H9 (cell line): Measurements from ENCODE around the gene DLX6. TPM values are rescaled to one million over a fixed set of nuclear protein-coding genes. Genes with fewer than 3 reads are reported as not detected.

ENCODE experiments used
- DNase-seq: peaks from one replicate; pipeline ENCODE4 v3.0.0-alpha.2; 2017
- H2AFZ ChIP-seq: one replicate; pipeline ENCODE4 v1.6.1; 2013; ENCODE audit warnings: mild to moderate bottlenecking, low read length, control low read depth, moderate library complexity
- H2AK5ac ChIP-seq: 2 replicates; pipeline ENCODE4 v1.6.1; 2013; ENCODE audit warnings: low read length, control low read depth, mixed read lengths; ENCODE audit not compliant: insufficient read length
- H2BK120ac ChIP-seq: one replicate; pipeline ENCODE4 v1.6.1; 2013; ENCODE audit warnings: low read depth, mild to moderate bottlenecking, low read length, control low read depth, inconsistent platforms; ENCODE audit not compliant: poor library complexity, severe bottlenecking
- H2BK12ac ChIP-seq: 2 replicates; pipeline ENCODE4 v1.6.1; 2013; ENCODE audit warnings: low read length, control low read depth, mixed read lengths, low read depth; ENCODE audit not compliant: insufficient read length
- H2BK15ac ChIP-seq: 2 replicates; pipeline ENCODE4 v1.6.1; 2013; ENCODE audit warnings: low read depth, low read length, control low read depth
- H2BK20ac ChIP-seq: one replicate; pipeline ENCODE4 v1.6.1; 2013; ENCODE audit warnings: low read depth, mild to moderate bottlenecking, low read length, control low read depth, inconsistent platforms; ENCODE audit not compliant: poor library complexity, severe bottlenecking
- H2BK5ac ChIP-seq: 2 replicates; pipeline ENCODE4 v1.6.1; 2013; ENCODE audit warnings: low read length, control low read depth, mixed read lengths; ENCODE audit not compliant: insufficient read length
- H3K14ac ChIP-seq: 2 replicates; pipeline ENCODE4 v1.6.1; 2013; ENCODE audit warnings: low read length, control low read depth; ENCODE audit not compliant: insufficient read depth
- H3K18ac ChIP-seq: 2 replicates; pipeline ENCODE4 v1.6.1; 2013; ENCODE audit warnings: low read depth, mild to moderate bottlenecking, mixed read lengths, low read length, control low read depth; ENCODE audit not compliant: insufficient read length
- H3K23ac ChIP-seq: 2 replicates; pipeline ENCODE4 v1.6.1; 2013; ENCODE audit warnings: low read length, control low read depth, mixed read lengths, low read depth; ENCODE audit not compliant: insufficient read length
- H3K23me2 ChIP-seq: 2 replicates; pipeline ENCODE4 v1.6.1; 2013; ENCODE audit warnings: low read depth, mild to moderate bottlenecking, mixed read lengths, low read length, control low read depth; ENCODE audit not compliant: insufficient read length, poor library complexity, severe bottlenecking
- H3K27ac ChIP-seq: 2 replicates; pipeline ENCODE4 v1.5.1; 2013; ENCODE audit warnings: low read length, control low read depth, mixed read lengths, low read depth; ENCODE audit not compliant: insufficient read length
- H3K27me3 ChIP-seq: 2 replicates; pipeline ENCODE4 v1.6.1; 2013; ENCODE audit warnings: low read length, control low read depth, inconsistent platforms; ENCODE audit not compliant: insufficient read depth
- H3K4ac ChIP-seq: 2 replicates; pipeline ENCODE4 v1.6.1; 2013; ENCODE audit warnings: low read depth, mild to moderate bottlenecking, control low read depth, inconsistent platforms, low read length, moderate library complexity
- H3K4me1 ChIP-seq: 2 replicates; pipeline ENCODE4 v1.6.1; 2013; ENCODE audit warnings: low read length, control low read depth, inconsistent platforms; ENCODE audit not compliant: insufficient read depth
- H3K4me2 ChIP-seq: 2 replicates; pipeline ENCODE4 v1.6.1; 2013; ENCODE audit warnings: low read length, control low read depth, mixed read lengths; ENCODE audit not compliant: insufficient read length, insufficient read depth
- H3K56ac ChIP-seq: 2 replicates; pipeline ENCODE4 v1.6.1; 2013; ENCODE audit warnings: low read depth, mild to moderate bottlenecking, mixed read lengths, low read length, control low read depth; ENCODE audit not compliant: insufficient read length
- H3K79me1 ChIP-seq: 2 replicates; pipeline ENCODE4 v1.6.1; 2013; ENCODE audit warnings: low read depth, mild to moderate bottlenecking, moderate library complexity, low read length, control low read depth, inconsistent platforms; ENCODE audit not compliant: insufficient read depth, poor library complexity, severe bottlenecking
- H3K79me2 ChIP-seq: 2 replicates; pipeline ENCODE4 v1.6.1; 2013; ENCODE audit warnings: low read length, control low read depth, inconsistent platforms; ENCODE audit not compliant: insufficient read depth
- H3K9ac ChIP-seq: 2 replicates; pipeline ENCODE4 v1.6.1; 2013; ENCODE audit warnings: low read length, control low read depth, mixed read lengths; ENCODE audit not compliant: insufficient read length; ENCODE audit errors: extremely low read depth
- H3K9me3 ChIP-seq: one replicate; pipeline ENCODE4 v1.6.1; 2013; ENCODE audit warnings: low read depth, low read length, inconsistent platforms; ENCODE audit not compliant: control insufficient read depth
- H3T11ph ChIP-seq: one replicate; pipeline ENCODE4 v1.6.1; 2013; ENCODE audit warnings: mild to moderate bottlenecking, low read length, control low read depth, inconsistent platforms
- H4K20me1 ChIP-seq: one replicate; pipeline ENCODE4 v1.6.1; 2013; ENCODE audit not compliant: control insufficient read depth, insufficient read length, insufficient read depth
- H4K5ac ChIP-seq: 2 replicates; pipeline ENCODE4 v1.6.1; 2013; ENCODE audit warnings: low read depth, mild to moderate bottlenecking, mixed read lengths, low read length, control low read depth; ENCODE audit not compliant: insufficient read length
- H4K8ac ChIP-seq: replicated peaks from 2 replicates; pipeline ENCODE4 v1.6.1; 2013; ENCODE audit warnings: low read length, control low read depth, mixed read lengths, low read depth; ENCODE audit not compliant: insufficient read length
- H4K91ac ChIP-seq: 2 replicates; pipeline ENCODE4 v1.6.1; 2013; ENCODE audit warnings: low read depth, mild to moderate bottlenecking, moderate library complexity, mixed read lengths, low read length, control low read depth; ENCODE audit not compliant: insufficient read length
- H3K27ac Mint-ChIP-seq, 3 experiments: 2 replicates in 2 of 3; 3 replicates in 1 of 3; pipeline ENCODE4 v1.8.0; 2020 to 2021; ENCODE audit warnings: mixed read lengths in 3 of 3, mild to moderate bottlenecking in 1 of 3, moderate library complexity in 1 of 3
- H3K27me3 Mint-ChIP-seq: 2 replicates; pipeline ENCODE4 v1.8.0; 2021; ENCODE audit warnings: low read depth, mild to moderate bottlenecking, moderate library complexity, mixed read lengths
- H3K36me3 Mint-ChIP-seq, 3 experiments: 2 replicates in 2 of 3; 3 replicates in 1 of 3; pipeline ENCODE4 v1.8.0; 2020 to 2021; ENCODE audit warnings: low read depth in 3 of 3, mixed read lengths in 3 of 3; ENCODE audit not compliant: insufficient read depth in 1 of 3
- H3K4me1 Mint-ChIP-seq, 2 experiments: 2 replicates each; pipeline ENCODE4 v1.8.0; 2020; ENCODE audit warnings: mixed read lengths in 2 of 2
- H3K4me3 Mint-ChIP-seq, 2 experiments: 2 replicates in 1 of 2; 3 replicates in 1 of 2; pipeline ENCODE4 v1.8.0; 2020 to 2021; ENCODE audit warnings: mild to moderate bottlenecking in 2 of 2, mixed read lengths in 2 of 2, moderate library complexity in 1 of 2
- H3K9me3 Mint-ChIP-seq, 2 experiments: 2 replicates in 1 of 2; 3 replicates in 1 of 2; pipeline ENCODE4 v1.8.0; 2020; ENCODE audit warnings: mild to moderate bottlenecking in 2 of 2, mixed read lengths in 2 of 2, moderate library complexity in 1 of 2
- WGBS: extraction: QIAGEN DNeasy Blood & Tissue Kit; methylation state at CpG from one replicate; pipeline ENCODE4 v1.1.7; 2013; ENCODE audit warnings: missing lambda C conversion rate, low lambda C conversion rate, mixed read lengths; ENCODE audit not compliant: insufficient read length; ENCODE audit errors: extremely low coverage; 5-methylcytosine and 5-hydroxymethylcytosine counted together
- total RNA-seq: library from RNA; stranded (reverse); gene quantifications from 2 replicates; pipeline ENCODE4 v1.2.1, GENCODE V29; 2021
- TF ChIP-seq, protein P1 (sequence below): fragments of 200-600 bp; sonication (generic); conservative IDR thresholded peaks from 3 replicates; pipeline ENCODE4 v1.8.0; 2021; ENCODE audit warnings: antibody characterized with exemption, mild to moderate bottlenecking

DLX6 gene
- total RNA-seq, 1 experiment from 2014 or later = 0.24 TPM

GRCh38 chr7:96973986-96974385 is 31.4 kb upstream of the DLX6 start:
- no peak overlapping the region for H2BK12ac ChIP-seq
- no peak overlapping the region for H2BK5ac ChIP-seq
- TF ChIP-seq, protein P1, sequence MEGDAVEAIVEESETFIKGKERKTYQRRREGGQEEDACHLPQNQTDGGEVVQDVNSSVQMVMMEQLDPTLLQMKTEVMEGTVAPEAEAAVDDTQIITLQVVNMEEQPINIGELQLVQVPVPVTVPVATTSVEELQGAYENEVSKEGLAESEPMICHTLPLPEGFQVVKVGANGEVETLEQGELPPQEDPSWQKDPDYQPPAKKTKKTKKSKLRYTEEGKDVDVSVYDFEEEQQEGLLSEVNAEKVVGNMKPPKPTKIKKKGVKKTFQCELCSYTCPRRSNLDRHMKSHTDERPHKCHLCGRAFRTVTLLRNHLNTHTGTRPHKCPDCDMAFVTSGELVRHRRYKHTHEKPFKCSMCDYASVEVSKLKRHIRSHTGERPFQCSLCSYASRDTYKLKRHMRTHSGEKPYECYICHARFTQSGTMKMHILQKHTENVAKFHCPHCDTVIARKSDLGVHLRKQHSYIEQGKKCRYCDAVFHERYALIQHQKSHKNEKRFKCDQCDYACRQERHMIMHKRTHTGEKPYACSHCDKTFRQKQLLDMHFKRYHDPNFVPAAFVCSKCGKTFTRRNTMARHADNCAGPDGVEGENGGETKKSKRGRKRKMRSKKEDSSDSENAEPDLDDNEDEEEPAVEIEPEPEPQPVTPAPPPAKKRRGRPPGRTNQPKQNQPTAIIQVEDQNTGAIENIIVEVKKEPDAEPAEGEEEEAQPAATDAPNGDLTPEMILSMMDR = no peak
- no peak overlapping the region for H3K14ac ChIP-seq
- H3K9me3 ChIP-seq = no peaks in the 10 kb centered on the region
- no peak overlapping the region for H4K8ac ChIP-seq
- H2BK15ac ChIP-seq = no peak overlapping the region
- H3K79me2 ChIP-seq = no peaks in the 10 kb centered on the region
- no peak overlapping the region for H3K56ac ChIP-seq
- no peaks in the 10 kb centered on the region for H3K9me3 Mint-ChIP-seq
- no peaks in the 10 kb centered on the region for H3K27me3 ChIP-seq
- no peaks in the 10 kb centered on the region for H3K79me1 ChIP-seq
- no peaks in the 10 kb centered on the region for H3K23me2 ChIP-seq
- H2BK20ac ChIP-seq = no peak overlapping the region
- H3K27me3 Mint-ChIP-seq = peaks cover 82% of the 10 kb centered on the region
- H4K5ac ChIP-seq = no peak overlapping the region
- no peak overlapping the region for H3K4me2 ChIP-seq
- H3K4me1 ChIP-seq = no peaks in the 10 kb centered on the region
- H3T11ph ChIP-seq = no peak overlapping the region
- H4K20me1 ChIP-seq = no peaks in the 10 kb centered on the region
- H4K91ac ChIP-seq = no peak overlapping the region
- no peaks in the 10 kb centered on the region for H3K4me1 Mint-ChIP-seq
- no peak overlapping the region for H3K27ac Mint-ChIP-seq
- no peak overlapping the region for H2AFZ ChIP-seq
- H3K23ac ChIP-seq = no peak overlapping the region
- no peak overlapping the region for H3K18ac ChIP-seq
- H2AK5ac ChIP-seq = no peak overlapping the region
- no peak overlapping the region for H2BK120ac ChIP-seq
- H3K4ac ChIP-seq = no peak overlapping the region
- no CpG with 5 or more reads among the region's 2 CpGs for WGBS
- H3K36me3 Mint-ChIP-seq = no peaks in the 10 kb centered on the region
- DNase-seq = no peak
- H3K27ac ChIP-seq = no peak overlapping the region
- H3K9ac ChIP-seq = no peak overlapping the region
- H3K4me3 Mint-ChIP-seq = no peak overlapping the region
